Colonic mucosa (tissue), 4 donors: ENCODE measurements around the gene PHACTR3. TPM values are rescaled to one million over a fixed set of nuclear protein-coding genes. Genes with fewer than 3 reads are reported as not detected.

Experiments
- DNase-seq: peaks from one replicate; pipeline ENCODE4 v3.0.0-alpha.2; 2020
- H3K27ac ChIP-seq: fragments of 200-600 bp; one replicate; pipeline ENCODE4 v1.8.0; 2021
- H3K27me3 ChIP-seq: fragments of 200-600 bp; one replicate; pipeline ENCODE4 v1.8.0; 2021
- H3K36me3 ChIP-seq: fragments of 200-600 bp; one replicate; pipeline ENCODE4 v1.8.0; 2021
- H3K4me1 ChIP-seq: fragments of 200-600 bp; one replicate; pipeline ENCODE4 v1.8.0; 2021; ENCODE audit warnings: mild to moderate bottlenecking
- H3K4me3 ChIP-seq: fragments of 200-600 bp; one replicate; pipeline ENCODE4 v1.8.0; 2021
- H3K9ac ChIP-seq, 2 donors: one replicate each; pipeline ENCODE4 v1.7.0; 2013; ENCODE audit warnings: control low read depth in 2 of 2, low read depth in 2 of 2, low read length in 2 of 2
- H3K9me3 ChIP-seq: fragments of 200-600 bp; one replicate; pipeline ENCODE4 v1.8.0; 2021
- CTCF ChIP-seq: fragments of 200-600 bp; IDR thresholded peaks from one replicate; pipeline ENCODE4 v1.8.0; 2022; ENCODE audit warnings: antibody characterized with exemption, mild to moderate bottlenecking
- intact Hi-C: fragments of 100-400 bp; cut with DNase I; formaldehyde crosslinking; loops from one replicate; pipeline ENCODE4 v1.14.1; 2022
- total RNA-seq, 2 donors: library from RNA; stranded (reverse); fragmentation: NEBNext Ultra II Directional in 1 of 2; extraction: Animal tissue kit (Norgen Biotek cat#: 25700) in 1 of 2; gene quantifications; one replicate each; pipeline ENCODE4 v1.2.1, GENCODE V29; 2021
- donor health status: healthy.
- donor health status: DM: no; HTN: no; CAD: no.
- donor health status: DM: no; HTN: no; CAD: no.

PHACTR3 gene
- total RNA-seq, 2 donors from 2014 or later, result 0.44 to 0.53 TPM

GRCh38 chr20:59666586-59666985 lies 62.2 kb downstream of the PHACTR3 start:
- intact Hi-C loops, result no loop called here
- Histone ChIP-seq H3K27ac (no peak overlapping the region), H3K9ac (no peak overlapping the region), H3K9me3 (no peaks in the 10 kb centered on the region), H3K36me3 (no peaks in the 10 kb centered on the region), H3K4me3 (no peak overlapping the region), H3K4me1 (no peaks in the 10 kb centered on the region), H3K27me3 (no peaks in the 10 kb centered on the region)
- no peak for DNase-seq
- TF ChIP-seq CTCF, result no peak

GRCh38 chr20:59667131-59667530 lies 62.8 kb downstream of the PHACTR3 start:
- Histone ChIP-seq H3K36me3 (no peaks in the 10 kb centered on the region), H3K9ac (no peak overlapping the region), H3K4me1 (no peaks in the 10 kb centered on the region), H3K27me3 (no peaks in the 10 kb centered on the region), H3K9me3 (no peaks in the 10 kb centered on the region), H3K4me3 (no peak overlapping the region), H3K27ac (no peak overlapping the region)
- intact Hi-C loops, result no loop called here
- DNase-seq, result no peak
- no peak for TF ChIP-seq CTCF

- intact Hi-C loops, result no loop called here
- Histone ChIP-seq H3K9me3 (no peaks in the 10 kb centered on the region), H3K27me3 (no peaks in the 10 kb centered on the region), H3K27ac (no peak overlapping the region), H3K36me3 (no peaks in the 10 kb centered on the region), H3K9ac (no peak overlapping the region), H3K4me3 (no peak overlapping the region), H3K4me1 (no peaks in the 10 kb centered on the region)
- DNase-seq, result no peak
- no peak for TF ChIP-seq CTCF
Measured at GRCh38 chr20:59667981-59668515, 63.7 kb downstream of the PHACTR3 start.

- TF ChIP-seq CTCF, result no peak
Measured at GRCh38 chr20:59668926-59669850, 64.8 kb downstream of the PHACTR3 start.

GRCh38 chr20:59670786-59671492 lies 66.6 kb downstream of the PHACTR3 start:
- intact Hi-C loops, result no loop called here
- no peaks in the 10 kb centered on the region for H3K9me3 ChIP-seq
- no peak for TF ChIP-seq CTCF
- DNase-seq, result no peak
- no peak overlapping the region for H3K4me3 ChIP-seq
- no peaks in the 10 kb centered on the region for H3K4me1 ChIP-seq
- no peak overlapping the region for H3K27ac ChIP-seq
- H3K27me3 ChIP-seq, result no peaks in the 10 kb centered on the region
- no peaks in the 10 kb centered on the region for H3K36me3 ChIP-seq
- no peak overlapping the region for H3K9ac ChIP-seq

More at GRCh38 chr20:59668926-59669850, 64.8 kb downstream of the PHACTR3 start:
- Histone ChIP-seq H3K9ac (no peak overlapping the region), H3K27me3 (no peaks in the 10 kb centered on the region), H3K9me3 (no peaks in the 10 kb centered on the region), H3K4me1 (no peaks in the 10 kb centered on the region), H3K4me3 (no peak overlapping the region), H3K36me3 (no peaks in the 10 kb centered on the region), H3K27ac (no peak overlapping the region)
- intact Hi-C loops, result no loop called here
- no peak for DNase-seq
